ENCODE results near the gene GALNS. TPM values are rescaled to one million over a fixed set of nuclear protein-coding genes. Genes with fewer than 3 reads are reported as not detected.
A peak's percentile ranks its signal among the peaks of the same experiment; 100 is the strongest.

The GALNS gene
- total RNA-seq, 8 experiments from 2014 or later: 4.9 to 45.6 (median 17.4) TPM

- H3K27ac ChIP-seq: peak overlapping the region in 1 of 2 donors; percentile 13
- WGBS, 10 experiments: 66 to 97% (median 92%) methylated on average over 1 to 14 of the region's 45 CpGs; no CpG with 5 or more reads in 3 of the 10 experiments
- in situ Hi-C loops (cut with MboI; ENCODE audit: low pct_unique_long_range_greater_than_20kb in 2 of 9, low sequenced_read_pairs in 9 of 9, unreplicated experiment in 9 of 9): no loop called here
- H3K4me3 ChIP-seq: no peak overlapping the region
- peaks cover 21 to 22% of the 10 kb centered on the region in 2 donors for H3K4me1 ChIP-seq (replicated peaks in 1 of 2)
- peak in 5 of 8 experiments; percentile 5 to 17 (median 13) for ATAC-seq (replicated peaks in 6 of 8)
Measured at GRCh38 chr16:88878967-88879787, 22.4 kb upstream of the GALNS start.

- H3K4me1 ChIP-seq (replicated peaks in 1 of 2): peaks cover 21 to 22% of the 10 kb centered on the region in 2 donors
- in situ Hi-C loops (cut with MboI; ENCODE audit: low pct_unique_long_range_greater_than_20kb in 2 of 9, low sequenced_read_pairs in 9 of 9, unreplicated experiment in 9 of 9): no loop called here
- WGBS, 10 experiments: 71 to 100% (median 87%) methylated on average over 3 to 7 of the region's 20 CpGs; no CpG with 5 or more reads in 7 of the 10 experiments
- ATAC-seq (replicated peaks in 6 of 8): no peak
- H3K27ac ChIP-seq: no peak overlapping the region
- no peak overlapping the region for H3K4me3 ChIP-seq
Measured at GRCh38 chr16:88878356-88878755, 21.6 kb upstream of the GALNS start.

GRCh38 chr16:88877564-88878289 is 21.0 kb upstream of the GALNS start:
- 80 to 100% (median 91%) methylated on average over 1 to 6 of the region's 20 CpGs; no CpG with 5 or more reads in 6 of the 10 experiments for WGBS, 10 experiments
- Histone ChIP-seq H3K4me3 (no peak overlapping the region), H3K4me1 (replicated peaks in 1 of 2) (peaks cover 21 to 22% of the 10 kb centered on the region in 2 donors), H3K27ac (no peak overlapping the region)
- in situ Hi-C loops (cut with MboI; ENCODE audit: low pct_unique_long_range_greater_than_20kb in 2 of 9, low sequenced_read_pairs in 9 of 9, unreplicated experiment in 9 of 9): no loop called here
- ATAC-seq (replicated peaks in 6 of 8): no peak

- WGBS, 10 experiments: no CpG with 5 or more reads among the region's 33 CpGs
- in situ Hi-C loops (cut with MboI; ENCODE audit: low pct_unique_long_range_greater_than_20kb in 2 of 9, low sequenced_read_pairs in 9 of 9, unreplicated experiment in 9 of 9): no loop called here
Measured at GRCh38 chr16:88876942-88877526, 20.3 kb upstream of the GALNS start.

GRCh38 chr16:88875703-88876234 is 19.0 kb upstream of the GALNS start:
- in situ Hi-C loops (cut with MboI; ENCODE audit: low pct_unique_long_range_greater_than_20kb in 2 of 9, low sequenced_read_pairs in 9 of 9, unreplicated experiment in 9 of 9): no loop called here
- ATAC-seq (replicated peaks in 6 of 8): no peak
- Histone ChIP-seq H3K4me3 (no peak overlapping the region), H3K27ac (no peak overlapping the region), H3K4me1 (replicated peaks in 1 of 2) (peaks cover 20 to 25% of the 10 kb centered on the region in 2 donors)
- WGBS, 10 experiments: 64 to 100% (median 87%) methylated on average over 1 to 22 of the region's 22 CpGs; no CpG with 5 or more reads in 1 of the 10 experiments

More at GRCh38 chr16:88876942-88877526, 20.3 kb upstream of the GALNS start:
- Histone ChIP-seq H3K4me3 (no peak overlapping the region), H3K27ac (no peak overlapping the region), H3K4me1 (replicated peaks in 1 of 2) (peaks cover 21 to 22% of the 10 kb centered on the region in 2 donors)
- ATAC-seq (replicated peaks in 6 of 8): no peak

- H3K4me3 ChIP-seq: no peak overlapping the region
- in situ Hi-C loops (cut with MboI; ENCODE audit: low pct_unique_long_range_greater_than_20kb in 2 of 9, low sequenced_read_pairs in 9 of 9, unreplicated experiment in 9 of 9): no loop called here
- ATAC-seq (replicated peaks in 6 of 8): no peak
- H3K27ac ChIP-seq: no peak overlapping the region
- peaks cover 19 to 25% of the 10 kb centered on the region in 2 donors for H3K4me1 ChIP-seq (replicated peaks in 1 of 2)
- WGBS, 10 experiments: 80 to 100% (median 100%) methylated on average over 2 to 6 of the region's 34 CpGs; no CpG with 5 or more reads in 4 of the 10 experiments
Measured at GRCh38 chr16:88874938-88875599, 18.3 kb upstream of the GALNS start.

- WGBS, 10 experiments: 29 to 100% (median 77%) methylated on average over 1 to 5 of the region's 25 CpGs; no CpG with 5 or more reads in 5 of the 10 experiments
- H3K4me3 ChIP-seq: no peak overlapping the region
- in situ Hi-C loops (cut with MboI; ENCODE audit: low pct_unique_long_range_greater_than_20kb in 2 of 9, low sequenced_read_pairs in 9 of 9, unreplicated experiment in 9 of 9): no loop called here
- peaks cover 13 to 19% of the 10 kb centered on the region in 2 donors for H3K4me1 ChIP-seq (replicated peaks in 1 of 2)
- no peak overlapping the region for H3K27ac ChIP-seq
- ATAC-seq (replicated peaks in 6 of 8): no peak
Measured at GRCh38 chr16:88872650-88873331, 16.0 kb upstream of the GALNS start.

GRCh38 chr16:88871730-88872416 is 15.1 kb upstream of the GALNS start:
- 20 to 100% (median 80%) methylated on average over 1 to 2 of the region's 21 CpGs; no CpG with 5 or more reads in 5 of the 10 experiments for WGBS, 10 experiments
- in situ Hi-C loops (cut with MboI; ENCODE audit: low pct_unique_long_range_greater_than_20kb in 2 of 9, low sequenced_read_pairs in 9 of 9, unreplicated experiment in 9 of 9): no loop called here
- H3K4me3 ChIP-seq: no peak overlapping the region
- peaks cover 13 to 19% of the 10 kb centered on the region in 2 donors for H3K4me1 ChIP-seq (replicated peaks in 1 of 2)
- H3K27ac ChIP-seq: no peak overlapping the region
- no peak for ATAC-seq (replicated peaks in 6 of 8)

- no peak overlapping the region for H3K27ac ChIP-seq
- in situ Hi-C loops (cut with MboI; ENCODE audit: low pct_unique_long_range_greater_than_20kb in 2 of 9, low sequenced_read_pairs in 9 of 9, unreplicated experiment in 9 of 9): no loop called here
- no peak overlapping the region for H3K4me3 ChIP-seq
- peak in 2 of 8 experiments; percentile 2 to 4 for ATAC-seq (replicated peaks in 6 of 8)
- H3K4me1 ChIP-seq (replicated peaks in 1 of 2): peaks cover 13 to 19% of the 10 kb centered on the region in 2 donors
- WGBS, 10 experiments: 70 to 83% (median 75%) methylated on average over 2 of the region's 8 CpGs; no CpG with 5 or more reads in 7 of the 10 experiments
Measured at GRCh38 chr16:88871349-88871702, 14.6 kb upstream of the GALNS start.

- WGBS, 10 experiments: 10 to 89% (median 69%) methylated on average over 2 to 14 of the region's 37 CpGs; no CpG with 5 or more reads in 7 of the 10 experiments
- H3K4me1 ChIP-seq (replicated peaks in 1 of 2): peaks cover 17 to 19% of the 10 kb centered on the region in 2 donors
- H3K27ac ChIP-seq: peak overlapping the region; percentile 43 to 47
- H3K4me3 ChIP-seq: no peak overlapping the region
- in situ Hi-C loops (cut with MboI; ENCODE audit: low pct_unique_long_range_greater_than_20kb in 2 of 9, low sequenced_read_pairs in 9 of 9, unreplicated experiment in 9 of 9): no loop called here
- ATAC-seq (replicated peaks in 6 of 8): peak; percentile 57 to 93 (median 88)
Measured at GRCh38 chr16:88870608-88871348, 14.0 kb upstream of the GALNS start.

GRCh38 chr16:88869673-88869980 is 12.9 kb upstream of the GALNS start:
- WGBS, 10 experiments: 83 to 100% (median 88%) methylated on average over 1 to 3 of the region's 9 CpGs; no CpG with 5 or more reads in 7 of the 10 experiments
- in situ Hi-C loops (cut with MboI; ENCODE audit: low pct_unique_long_range_greater_than_20kb in 2 of 9, low sequenced_read_pairs in 9 of 9, unreplicated experiment in 9 of 9): no loop called here
- ATAC-seq (replicated peaks in 6 of 8): no peak
- no peak overlapping the region for H3K27ac ChIP-seq
- H3K4me1 ChIP-seq (replicated peaks in 1 of 2): peaks cover 17 to 19% of the 10 kb centered on the region in 2 donors
- no peak overlapping the region for H3K4me3 ChIP-seq

All from motor neuron (in vitro differentiated cells).